GM19193 (cell line): ENCODE results near the gene ARPC1B.
A peak's percentile ranks its signal among the peaks of the same experiment; 100 is the strongest.

ENCODE experiments used
- POLR2A ChIP-seq: IDR thresholded peaks from 4 replicates; pipeline ENCODE4 v1.6.1; 2011; ENCODE audit not compliant: insufficient read depth, insufficient read length; ENCODE audit errors: extremely low read depth

ARPC1B gene

GRCh38 chr7:99409806-99410205, 35.3 kb downstream of the ARPC1B start:
- no peak for TF ChIP-seq POLR2A

GRCh38 chr7:99410635-99411034, 36.1 kb downstream of the ARPC1B start:
- TF ChIP-seq POLR2A = no peak

- TF ChIP-seq POLR2A = no peak
These were observed 43.7 kb downstream of the ARPC1B start for GRCh38 chr7:99418260-99418659.

GRCh38 chr7:99419323-99420021, 44.9 kb downstream of the ARPC1B start:
- no peak for TF ChIP-seq POLR2A

- no peak for TF ChIP-seq POLR2A
These were observed 45.7 kb downstream of the ARPC1B start for GRCh38 chr7:99420213-99420612.

- TF ChIP-seq POLR2A = no peak
These were observed 46.5 kb downstream of the ARPC1B start for GRCh38 chr7:99420986-99421385.

- no peak for TF ChIP-seq POLR2A
These were observed 47.7 kb downstream of the ARPC1B start for GRCh38 chr7:99422186-99422585.

- TF ChIP-seq POLR2A = no peak
These were observed 48.1 kb downstream of the ARPC1B start for GRCh38 chr7:99422625-99423024.

- no peak for TF ChIP-seq POLR2A
These were observed 50.6 kb downstream of the ARPC1B start for GRCh38 chr7:99424932-99425730.

GRCh38 chr7:99428972-99429566, 54.5 kb downstream of the ARPC1B start:
- TF ChIP-seq POLR2A = no peak

- TF ChIP-seq POLR2A = no peak
These were observed 55.2 kb downstream of the ARPC1B start for GRCh38 chr7:99429756-99430155.

- TF ChIP-seq POLR2A = no peak
These were observed 58.6 kb downstream of the ARPC1B start for GRCh38 chr7:99433158-99433557.

- TF ChIP-seq POLR2A = no peak
These were observed 63.5 kb downstream of the ARPC1B start for GRCh38 chr7:99437946-99438572.

GRCh38 chr7:99438573-99439480, 64.3 kb downstream of the ARPC1B start, which contains the start of the genes CPSF4 and PTCD1:
Gene CPSF4 (plus strand): TSS chr7:99438943. CDS start chr7:99439083, 140 bp downstream.
Gene PTCD1 (minus strand): TSS chr7:99438798. CDS start chr7:99435242, 3,556 bp downstream.
- peak; percentile 78 for TF ChIP-seq POLR2A
